ENCODE results near the gene CFAP221. TPM values are rescaled to one million over a fixed set of nuclear protein-coding genes. Genes with fewer than 3 reads are reported as not detected.

Gene CFAP221
- total RNA-seq, 4 donors from 2014 or later = 0.48 TPM; not detected in 3

GRCh38 chr2:119629323-119629825 lies 85.1 kb downstream of the CFAP221 start:
- WGBS = 76% methylated on average over 5 of the region's 5 CpGs
- Histone ChIP-seq H3K4me3 (no peak overlapping the region), H3K27me3 (no peaks in the 10 kb centered on the region), H3K9me3 (no peaks in the 10 kb centered on the region), H3K36me3 (no peaks in the 10 kb centered on the region), H3K27ac (no peak overlapping the region), H3K4me1 (no peaks in the 10 kb centered on the region)
- TF ChIP-seq POLR2AphosphoS5 (IDR thresholded peaks at IDR 0.05) (no peak), EP300 (IDR thresholded peaks at IDR 0.05) (no peak), POLR2A (IDR thresholded peaks at IDR 0.05) (no peak), CTCF (IDR thresholded peaks at IDR 0.05) (no peak)
- DNase-seq (ENCODE audit: low spot score in 2 of 2) = no peak

GRCh38 chr2:119630121-119630520 lies 85.9 kb downstream of the CFAP221 start:
- no peak overlapping the region for H3K4me3 ChIP-seq
- TF ChIP-seq CTCF (IDR thresholded peaks at IDR 0.05) = no peak
- no peak for TF ChIP-seq POLR2A (IDR thresholded peaks at IDR 0.05)
- TF ChIP-seq POLR2AphosphoS5 (IDR thresholded peaks at IDR 0.05) = no peak
- TF ChIP-seq EP300 (IDR thresholded peaks at IDR 0.05) = no peak
- 84% methylated on average over 4 of the region's 4 CpGs for WGBS
- no peaks in the 10 kb centered on the region for H3K36me3 ChIP-seq
- no peak for DNase-seq (ENCODE audit: low spot score in 2 of 2)
- no peaks in the 10 kb centered on the region for H3K4me1 ChIP-seq
- H3K27ac ChIP-seq = no peak overlapping the region
- no peaks in the 10 kb centered on the region for H3K9me3 ChIP-seq
- H3K27me3 ChIP-seq = no peaks in the 10 kb centered on the region

- no peak for TF ChIP-seq EP300 (IDR thresholded peaks at IDR 0.05)
- TF ChIP-seq POLR2A (IDR thresholded peaks at IDR 0.05) = no peak
- no peak for TF ChIP-seq CTCF (IDR thresholded peaks at IDR 0.05)
- Histone ChIP-seq H3K9me3 (no peaks in the 10 kb centered on the region), H3K36me3 (no peaks in the 10 kb centered on the region), H3K4me1 (no peaks in the 10 kb centered on the region), H3K4me3 (no peak overlapping the region), H3K27ac (no peak overlapping the region), H3K27me3 (peaks cover 10% of the 10 kb centered on the region)
- WGBS = 39% methylated on average over 5 of the region's 5 CpGs
- DNase-seq (ENCODE audit: low spot score in 2 of 2) = no peak
Observed at GRCh38 chr2:119637371-119637770, 93.1 kb downstream of the CFAP221 start.

- Histone ChIP-seq H3K4me1 (no peaks in the 10 kb centered on the region), H3K27ac (no peak overlapping the region), H3K4me3 (no peak overlapping the region), H3K27me3 (peaks cover 10% of the 10 kb centered on the region), H3K9me3 (no peaks in the 10 kb centered on the region), H3K36me3 (no peaks in the 10 kb centered on the region)
- TF ChIP-seq EP300 (IDR thresholded peaks at IDR 0.05) = no peak
- WGBS = 62% methylated on average over 9 of the region's 12 CpGs
- no peak for DNase-seq (ENCODE audit: low spot score in 2 of 2)
Observed at GRCh38 chr2:119638246-119638645, 94.0 kb downstream of the CFAP221 start.

- H3K27ac ChIP-seq = no peak overlapping the region
- no peak overlapping the region for H3K4me3 ChIP-seq
- H3K4me1 ChIP-seq = no peaks in the 10 kb centered on the region
- TF ChIP-seq CTCF (IDR thresholded peaks at IDR 0.05) = no peak
- TF ChIP-seq EP300 (IDR thresholded peaks at IDR 0.05) = no peak
- TF ChIP-seq POLR2A (IDR thresholded peaks at IDR 0.05) = no peak
- TF ChIP-seq POLR2AphosphoS5 (IDR thresholded peaks at IDR 0.05) = no peak
- DNase-seq (ENCODE audit: low spot score in 2 of 2) = no peak
- WGBS = 57% methylated on average over 19 of the region's 19 CpGs
- H3K27me3 ChIP-seq = peaks cover 10% of the 10 kb centered on the region
- H3K9me3 ChIP-seq = no peaks in the 10 kb centered on the region
- H3K36me3 ChIP-seq = no peaks in the 10 kb centered on the region
Observed at GRCh38 chr2:119638685-119639554, 94.7 kb downstream of the CFAP221 start.
